ENCODE results near the gene PRSS12.
"Not testable (repeated sequence)": the region's sequence is repeated elsewhere in the genome, so short reads cannot be mapped to it uniquely, and the experiment has no call there.

PRSS12 gene

GRCh38 chr4:118277243-118277642 lies 75.6 kb downstream of the PRSS12 start:
- DNase-seq = no peak

- DNase-seq = no peak
Measured at GRCh38 chr4:118276580-118276979, 76.2 kb downstream of the PRSS12 start.

- no peak for DNase-seq
Measured at GRCh38 chr4:118273642-118274041, 79.2 kb downstream of the PRSS12 start.

- DNase-seq = no peak
Measured at GRCh38 chr4:118271788-118272187, 81.0 kb downstream of the PRSS12 start.

GRCh38 chr4:118270492-118270891 lies 82.3 kb downstream of the PRSS12 start:
- DNase-seq = no peak

GRCh38 chr4:118268780-118269179 lies 84.0 kb downstream of the PRSS12 start:
- no peak for DNase-seq

- not testable (repeated sequence) for DNase-seq
Measured at GRCh38 chr4:118266145-118266496, 86.7 kb downstream of the PRSS12 start.

GRCh38 chr4:118265312-118266144 lies 87.3 kb downstream of the PRSS12 start:
- no peak for DNase-seq

GRCh38 chr4:118264096-118264495 lies 88.7 kb downstream of the PRSS12 start:
- DNase-seq = no peak

GRCh38 chr4:118260309-118260708 lies 92.5 kb downstream of the PRSS12 start:
- no peak for DNase-seq

GRCh38 chr4:118259111-118259510 lies 93.7 kb downstream of the PRSS12 start:
- DNase-seq = no peak

- no peak for DNase-seq
Measured at GRCh38 chr4:118254368-118254767, 98.4 kb downstream of the PRSS12 start.

- DNase-seq = no peak
Measured at GRCh38 chr4:118249890-118250289, 102.9 kb downstream of the PRSS12 start.

- DNase-seq = no peak
Measured at GRCh38 chr4:118237531-118237930, 115.3 kb downstream of the PRSS12 start.

- DNase-seq = no peak
Measured at GRCh38 chr4:118235566-118236120, 117.2 kb downstream of the PRSS12 start.

Data from islet precursor cell (in vitro differentiated cells).